GM12892 (cell line): Measurements from ENCODE around the gene RNF224.

Experiments
- POLR2A ChIP-seq: IDR thresholded peaks from 2 replicates; pipeline ENCODE4 v1.6.1; 2011; ENCODE audit warnings: low read depth, low read length, control low read depth
- POLR2AphosphoS5 ChIP-seq: IDR thresholded peaks from 2 replicates; pipeline ENCODE4 v1.6.1; 2011; ENCODE audit warnings: low read depth, low read length, control low read depth
- TAF1 ChIP-seq: IDR thresholded peaks from 2 replicates; pipeline ENCODE4 v1.6.1; 2011; ENCODE audit warnings: low read depth, mild to moderate bottlenecking, control low read depth, low read length, borderline replicate concordance

DNA sequence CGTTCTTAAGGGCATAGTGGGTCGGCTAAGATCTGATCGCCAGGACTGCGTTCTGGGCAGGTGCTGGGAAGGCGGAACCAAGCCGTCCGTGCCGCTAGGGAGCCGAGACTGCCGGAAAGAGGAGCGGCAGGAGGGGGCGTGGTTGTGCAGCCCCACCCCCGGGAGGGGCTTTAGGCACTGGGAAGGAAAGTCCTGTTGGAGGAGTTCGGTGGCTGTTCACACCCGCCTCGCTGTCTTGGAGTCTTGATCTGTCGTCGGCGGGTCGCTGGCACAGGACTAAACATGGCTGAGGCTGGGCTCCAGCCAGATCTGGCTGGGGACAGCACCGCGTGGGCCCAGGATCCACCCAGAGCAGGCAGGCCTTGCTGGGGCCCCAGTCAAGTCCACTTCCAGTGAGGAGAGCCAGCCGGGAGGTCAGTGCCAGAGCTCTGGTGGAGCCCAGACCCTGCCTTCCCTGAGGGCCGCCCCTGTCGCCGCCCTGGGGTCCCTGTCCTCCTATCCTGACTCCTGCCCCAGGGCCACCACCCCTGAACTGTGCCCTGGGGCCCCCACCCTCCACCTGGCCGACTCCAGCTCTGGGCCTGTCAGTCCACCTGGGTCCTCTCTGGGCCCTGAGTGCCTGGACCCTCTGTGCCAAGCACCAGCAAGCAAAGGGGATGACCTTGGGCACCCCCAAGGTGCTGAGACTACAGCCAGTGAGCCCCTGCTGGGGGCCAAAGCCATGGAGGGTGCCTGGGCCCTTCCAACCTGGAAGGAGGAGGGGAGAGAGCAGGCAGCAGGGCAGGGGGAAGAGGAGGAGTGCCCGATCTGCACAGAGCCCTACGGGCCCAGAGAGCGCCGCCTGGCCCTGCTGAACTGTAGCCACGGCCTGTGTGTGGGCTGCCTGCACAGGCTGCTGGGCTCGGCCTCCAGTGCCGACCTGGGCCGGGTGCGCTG lies 9.8 kb upstream of the RNF224 start:
- TF ChIP-seq POLR2AphosphoS5 (no peak), POLR2A (no peak), TAF1 (no peak)
